Peyer's patch (tissue), 4 donors: ENCODE data around the gene CADPS. TPM values are rescaled to one million over a fixed set of nuclear protein-coding genes. Genes with fewer than 3 reads are reported as not detected.

ENCODE experiments used
- DNase-seq, 3 donors: peaks; one replicate each; pipeline ENCODE4 v3.0.0-alpha.2; 2017 to 2019
- H3K27ac ChIP-seq, 4 donors: fragments of 200-600 bp; sonication (generic); one replicate each; pipeline ENCODE4 v1.5.1; 2016 to 2019
- H3K27me3 ChIP-seq, 2 donors: fragments of 200-600 bp; sonication (generic); one replicate each; pipeline ENCODE4 v1.5.1; 2019
- H3K36me3 ChIP-seq, 3 donors: fragments of 200-600 bp; sonication (generic); one replicate each; pipeline ENCODE4 v1.5.1; 2016 to 2019
- H3K4me1 ChIP-seq, 4 donors: fragments of 200-600 bp; sonication (generic); one replicate each; pipeline ENCODE4 v1.5.1; 2016 to 2019
- H3K4me3 ChIP-seq, 4 donors: fragments of 200-600 bp; sonication (generic); 1 replicate in 3 of 4; 2 replicates in 1 of 4; pipeline ENCODE4 v1.5.1; 2016 to 2019; ENCODE audit warnings: mild to moderate bottlenecking in 1 of 4
- H3K9me3 ChIP-seq, 4 donors: fragments of 200-600 bp; sonication (generic); one replicate each; pipeline ENCODE4 v1.5.1; 2016 to 2019; ENCODE audit warnings: mild to moderate bottlenecking in 1 of 4
- CTCF ChIP-seq, 6 experiments: fragments of 450-650 bp in 4 of 6; fragments of 200-600 bp in 2 of 6; sonication (generic) in 1 of 6; IDR thresholded peaks; one replicate each; pipeline ENCODE4 v1.5.1; 2017 to 2019; ENCODE audit warnings: antibody characterized with exemption in 6 of 6, mild to moderate bottlenecking in 3 of 6, moderate library complexity in 1 of 6
- POLR2A ChIP-seq, 2 donors: fragments of 450-650 bp; IDR thresholded peaks; one replicate each; pipeline ENCODE4 v1.5.1; 2017; ENCODE audit warnings: antibody characterized with exemption in 2 of 2, mild to moderate bottlenecking in 2 of 2, moderate library complexity in 2 of 2
- total RNA-seq, 4 donors: library from RNA; depleted of rRNA; stranded (reverse); fragments of >200 nt; gene quantifications; one replicate each; pipeline ENCODE4 v1.1.0, GENCODE V29; 2016

The CADPS gene
- total RNA-seq, 4 donors from 2014 or later, result 6.4 to 29.7 (median 18.1) TPM

GRCh38 chr3:62688050-62688449 is 187.2 kb downstream of the CADPS start:
- TF ChIP-seq POLR2A (IDR thresholded peaks at IDR 0.05) (no peak), CTCF (IDR thresholded peaks at IDR 0.05) (no peak)
- DNase-seq, result no peak
- no peaks in the 10 kb centered on the region for H3K36me3 ChIP-seq

DNA sequence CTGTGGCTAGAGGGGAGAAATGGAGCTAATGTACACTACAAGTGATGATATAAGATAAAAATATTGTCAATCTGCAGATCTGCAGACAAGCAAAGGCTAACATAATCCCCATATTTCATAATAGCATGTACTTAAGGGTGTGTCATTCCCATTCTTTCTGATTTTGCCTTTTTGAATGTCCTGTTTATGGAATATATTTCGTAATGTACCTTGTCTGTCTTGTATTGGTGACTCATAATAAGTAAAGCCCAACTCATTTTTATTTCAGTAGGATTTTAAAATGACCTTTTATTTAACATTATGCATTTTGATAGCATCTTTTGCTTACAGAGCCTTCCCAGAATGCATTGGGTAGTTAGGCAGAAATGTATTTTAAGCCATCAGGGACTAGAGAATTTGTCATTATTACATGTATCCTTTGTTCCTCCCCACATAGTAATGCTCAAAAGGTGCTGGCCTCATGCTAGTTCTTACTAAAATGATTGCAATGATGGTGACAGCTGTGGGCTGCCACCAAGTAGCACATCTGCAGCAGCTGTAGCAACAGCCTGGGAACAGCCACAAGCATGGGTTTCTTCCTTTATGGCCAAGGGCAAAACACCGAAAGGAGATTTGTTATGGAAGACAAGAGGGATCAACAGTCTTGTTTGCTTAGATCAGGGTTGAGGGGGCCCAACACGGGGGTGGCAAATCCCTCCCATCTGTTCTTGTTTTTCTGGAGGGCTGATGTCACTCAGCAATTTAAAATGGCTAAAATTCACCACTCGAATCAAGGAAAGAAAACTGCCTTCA is 188.5 kb downstream of the CADPS start:
- H3K36me3 ChIP-seq, result no peaks in the 10 kb centered on the region
- H3K4me1 ChIP-seq, result no peaks in the 10 kb centered on the region
- no peak overlapping the region for H3K4me3 ChIP-seq
- no peak for DNase-seq
- TF ChIP-seq POLR2A (IDR thresholded peaks at IDR 0.05) (no peak), CTCF (IDR thresholded peaks at IDR 0.05) (no peak)
- H3K27me3 ChIP-seq, result no peaks in the 10 kb centered on the region
- H3K27ac ChIP-seq, result no peak overlapping the region
- H3K9me3 ChIP-seq, result no peaks in the 10 kb centered on the region

More at GRCh38 chr3:62688050-62688449, 187.2 kb downstream of the CADPS start:
- H3K4me3 ChIP-seq, result no peak overlapping the region
- no peaks in the 10 kb centered on the region for H3K27me3 ChIP-seq
- no peak overlapping the region for H3K27ac ChIP-seq
- no peaks in the 10 kb centered on the region for H3K9me3 ChIP-seq
- no peaks in the 10 kb centered on the region for H3K4me1 ChIP-seq

DNA sequence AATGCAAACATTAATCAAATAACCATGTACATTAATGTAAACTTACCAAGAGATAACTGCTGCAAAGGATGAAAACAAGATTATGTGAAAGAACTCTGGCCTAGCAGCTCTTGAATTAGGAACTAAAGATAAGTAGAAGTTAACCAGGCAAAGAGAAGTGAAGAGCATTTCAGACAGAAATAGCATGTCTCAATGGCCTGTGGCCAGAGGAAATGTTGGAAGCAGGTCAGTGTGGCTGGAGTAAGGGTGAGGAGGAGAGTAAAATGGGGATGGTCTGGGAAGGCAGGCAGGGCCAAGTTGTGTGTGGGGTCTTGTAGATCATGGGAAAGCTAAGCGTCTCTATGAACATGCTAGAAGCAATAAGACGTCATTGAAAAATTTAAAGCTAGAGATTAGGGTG is 192.4 kb downstream of the CADPS start:
- DNase-seq, result no peak
- Histone ChIP-seq H3K9me3 (no peaks in the 10 kb centered on the region), H3K4me3 (no peak overlapping the region), H3K4me1 (no peaks in the 10 kb centered on the region), H3K27me3 (no peaks in the 10 kb centered on the region), H3K36me3 (no peaks in the 10 kb centered on the region), H3K27ac (peak overlapping the region in 1 of 4 donors; percentile 31)
- TF ChIP-seq CTCF (IDR thresholded peaks at IDR 0.05) (no peak), POLR2A (IDR thresholded peaks at IDR 0.05) (no peak)

- Histone ChIP-seq H3K4me3 (no peak overlapping the region), H3K27ac (no peak overlapping the region), H3K36me3 (no peaks in the 10 kb centered on the region), H3K4me1 (no peaks in the 10 kb centered on the region), H3K9me3 (no peaks in the 10 kb centered on the region), H3K27me3 (no peaks in the 10 kb centered on the region)
- DNase-seq, result no peak
- TF ChIP-seq POLR2A (IDR thresholded peaks at IDR 0.05), result no peak
These were observed 195.2 kb downstream of the CADPS start for GRCh38 chr3:62679988-62680387.

DNA sequence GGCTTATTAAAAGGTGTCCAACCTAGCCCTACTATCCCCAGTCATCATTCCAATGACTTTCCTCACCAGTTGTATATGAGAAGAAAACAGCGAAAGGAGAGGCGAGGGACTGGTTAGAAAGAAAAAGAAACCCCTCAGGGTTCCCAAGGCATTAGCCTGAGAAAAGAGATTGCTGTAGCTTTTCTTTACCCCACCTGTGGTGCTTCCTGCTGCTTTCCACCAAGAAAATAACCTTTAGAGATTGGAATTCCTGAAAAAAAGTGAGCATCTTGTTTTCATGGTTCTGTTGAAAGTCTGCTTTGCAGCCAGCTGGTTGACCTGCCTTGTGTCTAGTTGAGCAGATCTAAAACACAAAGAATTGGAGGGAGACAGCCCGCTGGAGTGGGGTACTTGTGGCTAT is 196.4 kb downstream of the CADPS start:
- H3K4me1 ChIP-seq, result no peaks in the 10 kb centered on the region
- no peaks in the 10 kb centered on the region for H3K9me3 ChIP-seq
- H3K36me3 ChIP-seq, result no peaks in the 10 kb centered on the region
- DNase-seq, result no peak
- no peak overlapping the region for H3K27ac ChIP-seq
- no peak for TF ChIP-seq POLR2A (IDR thresholded peaks at IDR 0.05)
- no peak for TF ChIP-seq CTCF (IDR thresholded peaks at IDR 0.05)
- H3K27me3 ChIP-seq, result no peaks in the 10 kb centered on the region
- H3K4me3 ChIP-seq, result no peak overlapping the region

- no peaks in the 10 kb centered on the region for H3K27me3 ChIP-seq
- no peaks in the 10 kb centered on the region for H3K4me1 ChIP-seq
- DNase-seq, result no peak
- no peak overlapping the region for H3K4me3 ChIP-seq
- H3K9me3 ChIP-seq, result no peaks in the 10 kb centered on the region
- TF ChIP-seq POLR2A (IDR thresholded peaks at IDR 0.05) (no peak), CTCF (IDR thresholded peaks at IDR 0.05) (no peak)
- no peak overlapping the region for H3K27ac ChIP-seq
- no peaks in the 10 kb centered on the region for H3K36me3 ChIP-seq
These were observed 197.3 kb downstream of the CADPS start for GRCh38 chr3:62677926-62678325.
